ENCODE data around the gene GRB14.

The GRB14 gene

DNA sequence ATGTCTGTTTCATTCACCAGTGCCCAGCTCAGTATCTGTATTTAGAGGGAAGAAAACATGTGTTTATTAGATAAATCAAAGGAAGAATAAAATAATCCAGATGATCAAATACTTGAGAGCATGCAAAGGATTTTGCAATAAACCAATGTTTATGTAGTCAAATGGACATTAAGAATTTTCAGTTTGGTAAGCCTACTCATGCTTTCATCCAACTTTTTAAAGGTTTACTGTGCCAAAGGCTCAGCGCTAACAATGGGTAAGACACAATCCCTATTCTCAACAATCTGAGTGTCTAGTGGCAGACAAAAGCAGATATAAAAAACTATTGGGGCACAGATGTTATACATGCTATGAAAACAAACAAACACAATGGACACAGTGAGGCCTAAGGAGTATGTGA, 26.3 kb downstream of the GRB14 start:
- Mint-ChIP-seq H3K4me3 (no peak overlapping the region), H3K27ac (no peak overlapping the region), H3K36me3 (ENCODE audit: low read depth) (peaks cover 7% of the 10 kb centered on the region), H3K27me3 (ENCODE audit: low read depth) (no peaks in the 10 kb centered on the region), H3K9me3 (peaks cover 4% of the 10 kb centered on the region), H3K4me1 (no peaks in the 10 kb centered on the region)
- TF ChIP-seq, protein P1, sequence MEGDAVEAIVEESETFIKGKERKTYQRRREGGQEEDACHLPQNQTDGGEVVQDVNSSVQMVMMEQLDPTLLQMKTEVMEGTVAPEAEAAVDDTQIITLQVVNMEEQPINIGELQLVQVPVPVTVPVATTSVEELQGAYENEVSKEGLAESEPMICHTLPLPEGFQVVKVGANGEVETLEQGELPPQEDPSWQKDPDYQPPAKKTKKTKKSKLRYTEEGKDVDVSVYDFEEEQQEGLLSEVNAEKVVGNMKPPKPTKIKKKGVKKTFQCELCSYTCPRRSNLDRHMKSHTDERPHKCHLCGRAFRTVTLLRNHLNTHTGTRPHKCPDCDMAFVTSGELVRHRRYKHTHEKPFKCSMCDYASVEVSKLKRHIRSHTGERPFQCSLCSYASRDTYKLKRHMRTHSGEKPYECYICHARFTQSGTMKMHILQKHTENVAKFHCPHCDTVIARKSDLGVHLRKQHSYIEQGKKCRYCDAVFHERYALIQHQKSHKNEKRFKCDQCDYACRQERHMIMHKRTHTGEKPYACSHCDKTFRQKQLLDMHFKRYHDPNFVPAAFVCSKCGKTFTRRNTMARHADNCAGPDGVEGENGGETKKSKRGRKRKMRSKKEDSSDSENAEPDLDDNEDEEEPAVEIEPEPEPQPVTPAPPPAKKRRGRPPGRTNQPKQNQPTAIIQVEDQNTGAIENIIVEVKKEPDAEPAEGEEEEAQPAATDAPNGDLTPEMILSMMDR (IDR thresholded peaks at IDR 0.05; ENCODE audit: unreplicated experiment in 3 of 3) = no peak

DNA sequence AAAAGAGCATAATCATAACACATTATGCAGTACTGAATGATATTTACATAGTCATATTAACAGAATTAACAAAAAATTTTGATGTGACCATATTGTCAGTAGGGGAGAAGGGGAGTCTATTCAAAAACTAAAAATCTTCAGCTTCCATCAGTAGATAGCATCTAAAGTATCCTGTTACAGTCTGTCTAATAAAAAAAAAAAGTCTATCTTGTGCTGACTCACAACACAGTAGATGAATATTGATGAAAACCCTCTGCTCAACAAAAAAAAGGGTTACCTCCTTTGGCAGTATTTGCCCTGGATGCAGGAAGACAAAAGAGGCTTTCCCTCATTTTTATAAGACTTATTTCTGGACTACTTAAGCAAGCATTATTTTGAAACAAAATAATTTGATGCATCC, 27.3 kb downstream of the GRB14 start:
- no peak overlapping the region for H3K4me3 Mint-ChIP-seq
- H3K36me3 Mint-ChIP-seq (ENCODE audit: low read depth) = peaks cover 7% of the 10 kb centered on the region
- H3K27me3 Mint-ChIP-seq (ENCODE audit: low read depth) = no peaks in the 10 kb centered on the region
- peaks cover 4% of the 10 kb centered on the region for H3K9me3 Mint-ChIP-seq
- TF ChIP-seq, protein P1 (IDR thresholded peaks at IDR 0.05; ENCODE audit: unreplicated experiment in 3 of 3) = no peak
- H3K27ac Mint-ChIP-seq = no peak overlapping the region
- H3K4me1 Mint-ChIP-seq = no peaks in the 10 kb centered on the region

GRCh38 chr2:164593541-164593940, 27.7 kb downstream of the GRB14 start:
- Mint-ChIP-seq H3K4me3 (no peak overlapping the region), H3K27ac (no peak overlapping the region), H3K27me3 (ENCODE audit: low read depth) (no peaks in the 10 kb centered on the region), H3K36me3 (ENCODE audit: low read depth) (peaks cover 7% of the 10 kb centered on the region), H3K4me1 (no peaks in the 10 kb centered on the region), H3K9me3 (peaks cover 4% of the 10 kb centered on the region)
- TF ChIP-seq, protein P1 (IDR thresholded peaks at IDR 0.05; ENCODE audit: unreplicated experiment in 3 of 3) = no peak

GRCh38 chr2:164589522-164589921, 31.8 kb downstream of the GRB14 start:
- Mint-ChIP-seq H3K9me3 (peaks cover 4% of the 10 kb centered on the region), H3K4me3 (no peak overlapping the region), H3K27ac (no peak overlapping the region), H3K27me3 (ENCODE audit: low read depth) (no peaks in the 10 kb centered on the region), H3K4me1 (no peaks in the 10 kb centered on the region), H3K36me3 (ENCODE audit: low read depth) (peaks cover 7% of the 10 kb centered on the region)
- TF ChIP-seq, protein P1 (IDR thresholded peaks at IDR 0.05; ENCODE audit: unreplicated experiment in 3 of 3) = no peak

DNA sequence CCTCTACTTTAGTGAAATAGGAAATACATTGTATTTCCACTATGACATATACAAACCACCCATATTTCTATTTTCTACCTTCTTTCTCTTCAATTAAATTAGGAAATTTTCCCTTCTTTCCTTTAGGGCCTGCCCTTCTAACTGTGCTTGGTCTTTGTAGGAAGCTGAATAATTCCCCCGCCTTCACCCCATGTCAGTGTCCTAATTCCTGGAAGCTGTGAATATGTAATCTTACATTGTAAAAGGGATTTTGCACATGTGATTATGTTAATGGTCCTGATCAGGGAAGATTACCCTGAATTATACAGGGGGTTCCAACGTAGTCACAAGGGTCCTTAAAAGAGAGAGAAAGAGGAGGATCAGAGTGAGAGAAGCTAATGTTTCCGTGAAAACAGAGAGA, 40.2 kb downstream of the GRB14 start:
- Mint-ChIP-seq H3K36me3 (ENCODE audit: low read depth) (no peaks in the 10 kb centered on the region), H3K4me1 (no peaks in the 10 kb centered on the region), H3K27me3 (ENCODE audit: low read depth) (no peaks in the 10 kb centered on the region), H3K27ac (no peak overlapping the region), H3K9me3 (no peaks in the 10 kb centered on the region), H3K4me3 (no peak overlapping the region)
- TF ChIP-seq, protein P1 (IDR thresholded peaks at IDR 0.05; ENCODE audit: unreplicated experiment in 3 of 3) = no peak

DNA sequence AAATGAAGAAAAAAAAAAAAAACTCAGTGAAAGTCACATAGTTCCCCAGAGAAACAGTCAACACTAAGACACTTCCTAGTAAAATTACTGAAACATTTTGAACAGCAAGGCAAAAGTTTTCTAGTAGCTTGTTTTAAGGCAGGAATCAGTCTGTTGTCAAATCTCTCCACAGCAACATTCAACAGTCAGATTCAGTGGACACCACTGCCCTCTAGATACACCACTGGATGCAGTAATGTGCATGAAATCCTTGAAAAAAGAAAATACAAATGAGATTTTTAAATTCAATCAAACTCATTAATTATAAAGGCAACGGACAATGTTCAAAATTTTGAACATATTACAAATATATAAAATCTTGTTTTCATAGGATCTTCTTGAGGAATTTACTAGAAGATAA, 46.4 kb downstream of the GRB14 start:
- TF ChIP-seq, protein P1 (IDR thresholded peaks at IDR 0.05; ENCODE audit: unreplicated experiment in 3 of 3) = no peak
- H3K36me3 Mint-ChIP-seq (ENCODE audit: low read depth) = no peaks in the 10 kb centered on the region

More for the DNA sequence above, 46.4 kb downstream of the GRB14 start:
- no peak overlapping the region for H3K4me3 Mint-ChIP-seq
- no peaks in the 10 kb centered on the region for H3K9me3 Mint-ChIP-seq
- peaks cover 6% of the 10 kb centered on the region for H3K4me1 Mint-ChIP-seq
- H3K27me3 Mint-ChIP-seq (ENCODE audit: low read depth) = no peaks in the 10 kb centered on the region
- no peak overlapping the region for H3K27ac Mint-ChIP-seq
